ENCODE data around the gene KDM3A. TPM values are rescaled to one million over a fixed set of nuclear protein-coding genes. Genes with fewer than 3 reads are reported as not detected.

KDM3A gene
- total RNA-seq, 1 donor from 2014 or later = 55.8 TPM

GRCh38 chr2:86525421-86526340, 84.5 kb downstream of the KDM3A start:
- no peak for ATAC-seq
- H3K4me1 ChIP-seq = no peaks in the 10 kb centered on the region
- H3K36me3 ChIP-seq = peaks cover 36% of the 10 kb centered on the region
- H3K9me3 ChIP-seq = no peaks in the 10 kb centered on the region
- DNase-seq = no peak
- no peaks in the 10 kb centered on the region for H3K27me3 ChIP-seq (ENCODE audit: low read depth)
- TF ChIP-seq, protein P1, sequence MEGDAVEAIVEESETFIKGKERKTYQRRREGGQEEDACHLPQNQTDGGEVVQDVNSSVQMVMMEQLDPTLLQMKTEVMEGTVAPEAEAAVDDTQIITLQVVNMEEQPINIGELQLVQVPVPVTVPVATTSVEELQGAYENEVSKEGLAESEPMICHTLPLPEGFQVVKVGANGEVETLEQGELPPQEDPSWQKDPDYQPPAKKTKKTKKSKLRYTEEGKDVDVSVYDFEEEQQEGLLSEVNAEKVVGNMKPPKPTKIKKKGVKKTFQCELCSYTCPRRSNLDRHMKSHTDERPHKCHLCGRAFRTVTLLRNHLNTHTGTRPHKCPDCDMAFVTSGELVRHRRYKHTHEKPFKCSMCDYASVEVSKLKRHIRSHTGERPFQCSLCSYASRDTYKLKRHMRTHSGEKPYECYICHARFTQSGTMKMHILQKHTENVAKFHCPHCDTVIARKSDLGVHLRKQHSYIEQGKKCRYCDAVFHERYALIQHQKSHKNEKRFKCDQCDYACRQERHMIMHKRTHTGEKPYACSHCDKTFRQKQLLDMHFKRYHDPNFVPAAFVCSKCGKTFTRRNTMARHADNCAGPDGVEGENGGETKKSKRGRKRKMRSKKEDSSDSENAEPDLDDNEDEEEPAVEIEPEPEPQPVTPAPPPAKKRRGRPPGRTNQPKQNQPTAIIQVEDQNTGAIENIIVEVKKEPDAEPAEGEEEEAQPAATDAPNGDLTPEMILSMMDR (IDR thresholded peaks at IDR 0.05) = no peak
- no peak overlapping the region for H3K27ac ChIP-seq
- no peak overlapping the region for H3K4me3 ChIP-seq
- intact Hi-C loops (cut with DNase I) = no loop called here

GRCh38 chr2:86533589-86533988, 92.4 kb downstream of the KDM3A start:
- TF ChIP-seq, protein P1 (IDR thresholded peaks at IDR 0.05) = no peak
- intact Hi-C loops (cut with DNase I) = no loop called here
- Histone ChIP-seq H3K36me3 (peaks cover 7% of the 10 kb centered on the region), H3K9me3 (peaks cover 3% of the 10 kb centered on the region), H3K4me3 (no peak overlapping the region), H3K4me1 (no peaks in the 10 kb centered on the region), H3K27ac (no peak overlapping the region), H3K27me3 (ENCODE audit: low read depth) (no peaks in the 10 kb centered on the region)
- DNase-seq (no peak), ATAC-seq (no peak)

DNA sequence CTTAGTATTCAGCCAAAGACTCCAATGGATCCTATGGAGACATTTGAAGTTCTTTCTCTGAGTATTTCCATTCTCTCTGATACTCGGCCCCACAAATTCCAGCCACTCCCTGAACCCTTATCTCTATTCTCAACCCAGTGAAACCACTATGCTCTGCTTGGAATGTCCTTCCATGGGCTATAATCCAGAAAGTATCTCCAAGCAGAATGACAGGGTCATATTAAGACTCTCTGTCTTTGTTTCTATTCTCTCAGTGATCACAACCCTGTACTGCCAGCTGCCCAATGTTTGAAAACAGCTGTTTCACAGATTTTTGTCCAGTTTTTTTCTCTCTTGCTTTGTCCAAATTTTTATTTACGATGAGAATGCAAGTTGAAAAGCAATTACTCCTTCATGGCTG, 100.2 kb downstream of the KDM3A start:
- DNase-seq = no peak
- no peaks in the 10 kb centered on the region for H3K36me3 ChIP-seq
- TF ChIP-seq, protein P1 (IDR thresholded peaks at IDR 0.05) = no peak
- peak; percentile 61 to 77 for ATAC-seq
- H3K4me3 ChIP-seq = no peak overlapping the region
- H3K27ac ChIP-seq = peak overlapping the region; percentile 46
- no peaks in the 10 kb centered on the region for H3K27me3 ChIP-seq (ENCODE audit: low read depth)
- H3K4me1 ChIP-seq = peaks cover 16% of the 10 kb centered on the region
- no peaks in the 10 kb centered on the region for H3K9me3 ChIP-seq
- intact Hi-C loops (cut with DNase I) = no loop called here

Other genes starting within 250 kb of the KDM3A start
- gene IMMT, start 245.9 kb upstream of the KDM3A start, total RNA-seq = 58.0 TPM
- 22.5 TPM for gene MRPL35, start 241.9 kb upstream of the KDM3A start, total RNA-seq
- gene REEP1, start 103.7 kb upstream of the KDM3A start, total RNA-seq = 6.9 TPM
- 140 TPM for gene CHMP3, start 122.1 kb downstream of the KDM3A start, total RNA-seq
- 23.3 TPM for gene RNF103, start 182.5 kb downstream of the KDM3A start, total RNA-seq